Fibroblast of gingiva (primary cell): ENCODE data around the gene PPP1R16B.

Source experiments
- DNase-seq: peaks from one replicate; pipeline ENCODE4 v3.0.0-alpha.2; 2011; ENCODE audit warnings: low read depth

Gene PPP1R16B

GRCh38 chr20:38805502-38805957, at the start of gene PPP1R16B:
Gene PPP1R16B (plus strand): TSS chr20:38805697. CDS start chr20:38835926, 30,229 bp downstream.
- no peak for DNase-seq

GRCh38 chr20:38757145-38757775, 48.2 kb upstream of the PPP1R16B start:
- no peak for DNase-seq

- DNase-seq, result no peak
Measured at GRCh38 chr20:38759106-38759505, 46.4 kb upstream of the PPP1R16B start.

GRCh38 chr20:38760978-38761377, 44.5 kb upstream of the PPP1R16B start:
- DNase-seq, result no peak

- no peak for DNase-seq
Measured at GRCh38 chr20:38762174-38762573, 43.3 kb upstream of the PPP1R16B start.

- no peak for DNase-seq
Measured at GRCh38 chr20:38763616-38764015, 41.9 kb upstream of the PPP1R16B start.

GRCh38 chr20:38764567-38765318, 40.8 kb upstream of the PPP1R16B start:
- DNase-seq, result peak; percentile 67

- no peak for DNase-seq
Measured at GRCh38 chr20:38766071-38766470, 39.4 kb upstream of the PPP1R16B start.

GRCh38 chr20:38769376-38770295, 35.9 kb upstream of the PPP1R16B start:
- no peak for DNase-seq

GRCh38 chr20:38770546-38770945, 35.0 kb upstream of the PPP1R16B start:
- DNase-seq, result no peak

- DNase-seq, result no peak
Measured at GRCh38 chr20:38770970-38771369, 34.5 kb upstream of the PPP1R16B start.

- DNase-seq, result no peak
Measured at GRCh38 chr20:38771621-38772020, 33.9 kb upstream of the PPP1R16B start.

- DNase-seq, result no peak
Measured at GRCh38 chr20:38774167-38774566, 31.3 kb upstream of the PPP1R16B start.

GRCh38 chr20:38776363-38776762, 29.1 kb upstream of the PPP1R16B start:
- DNase-seq, result no peak

- DNase-seq, result no peak
Measured at GRCh38 chr20:38779247-38780097, 26.0 kb upstream of the PPP1R16B start.

GRCh38 chr20:38782275-38782674, 23.2 kb upstream of the PPP1R16B start:
- no peak for DNase-seq

- no peak for DNase-seq
Measured at GRCh38 chr20:38787870-38788269, 17.6 kb upstream of the PPP1R16B start.

- DNase-seq, result no peak
Measured at GRCh38 chr20:38789503-38790199, 15.8 kb upstream of the PPP1R16B start.

- no peak for DNase-seq
Measured at GRCh38 chr20:38790200-38791053, 15.1 kb upstream of the PPP1R16B start.

GRCh38 chr20:38791291-38791690, 14.2 kb upstream of the PPP1R16B start:
- no peak for DNase-seq
